Neural cell (in vitro differentiated cells): Measurements from ENCODE around the gene UCKL1.

ENCODE experiments used
- POLR2AphosphoS5 ChIP-seq: IDR thresholded peaks from 2 replicates; pipeline ENCODE4 v1.6.1; 2012
- RAD21 ChIP-seq: fragments of 450-650 bp; conservative IDR thresholded peaks from 2 replicates; pipeline ENCODE4 v1.6.1; 2014; ENCODE audit warnings: antibody characterized with exemption, mild to moderate bottlenecking, moderate library complexity
- TAF1 ChIP-seq: IDR thresholded peaks from 2 replicates; pipeline ENCODE4 v1.6.1; 2012; ENCODE audit warnings: low read depth
- TF ChIP-seq, protein P1 (sequence below): fragments of 450-650 bp; IDR thresholded peaks from 2 replicates; pipeline ENCODE4 v1.5.1; 2014; ENCODE audit warnings: antibody characterized with exemption, mild to moderate bottlenecking, moderate library complexity; ENCODE audit not compliant: poor library complexity, severe bottlenecking

DNA sequence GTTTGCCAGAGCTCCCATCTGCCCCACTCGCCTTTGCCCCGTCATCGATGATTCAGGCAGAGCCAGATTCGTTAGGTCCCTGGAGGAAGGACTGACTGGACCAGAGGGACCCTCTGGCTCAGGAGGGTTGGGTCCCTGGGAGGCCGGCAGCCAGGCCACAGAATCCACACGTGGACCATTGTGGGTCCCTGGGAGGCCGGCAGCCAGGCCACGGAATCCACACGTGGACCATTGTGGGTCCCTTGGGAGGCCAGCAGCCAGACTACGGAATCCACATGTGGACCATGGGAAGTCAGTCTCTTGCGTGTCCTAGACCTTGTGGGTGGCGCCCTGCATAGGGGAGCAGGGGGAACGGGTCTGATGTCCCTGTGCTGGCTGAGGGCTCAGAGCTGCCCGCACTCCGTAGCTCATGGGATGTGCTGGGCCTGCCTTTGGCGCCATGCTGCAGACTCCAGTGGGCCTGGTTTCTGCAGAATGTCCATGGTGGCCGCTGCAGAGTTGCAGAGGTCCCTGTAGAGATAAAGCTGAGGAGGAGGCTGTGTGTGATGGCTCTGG lies 23.5 kb downstream of the UCKL1 start:
- TF ChIP-seq, protein P1, sequence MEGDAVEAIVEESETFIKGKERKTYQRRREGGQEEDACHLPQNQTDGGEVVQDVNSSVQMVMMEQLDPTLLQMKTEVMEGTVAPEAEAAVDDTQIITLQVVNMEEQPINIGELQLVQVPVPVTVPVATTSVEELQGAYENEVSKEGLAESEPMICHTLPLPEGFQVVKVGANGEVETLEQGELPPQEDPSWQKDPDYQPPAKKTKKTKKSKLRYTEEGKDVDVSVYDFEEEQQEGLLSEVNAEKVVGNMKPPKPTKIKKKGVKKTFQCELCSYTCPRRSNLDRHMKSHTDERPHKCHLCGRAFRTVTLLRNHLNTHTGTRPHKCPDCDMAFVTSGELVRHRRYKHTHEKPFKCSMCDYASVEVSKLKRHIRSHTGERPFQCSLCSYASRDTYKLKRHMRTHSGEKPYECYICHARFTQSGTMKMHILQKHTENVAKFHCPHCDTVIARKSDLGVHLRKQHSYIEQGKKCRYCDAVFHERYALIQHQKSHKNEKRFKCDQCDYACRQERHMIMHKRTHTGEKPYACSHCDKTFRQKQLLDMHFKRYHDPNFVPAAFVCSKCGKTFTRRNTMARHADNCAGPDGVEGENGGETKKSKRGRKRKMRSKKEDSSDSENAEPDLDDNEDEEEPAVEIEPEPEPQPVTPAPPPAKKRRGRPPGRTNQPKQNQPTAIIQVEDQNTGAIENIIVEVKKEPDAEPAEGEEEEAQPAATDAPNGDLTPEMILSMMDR = no peak
- TF ChIP-seq RAD21 (no peak), TAF1 (no peak), POLR2AphosphoS5 (no peak)
